IMR-90 (cell line): ENCODE results near the gene SLC39A8. TPM values are rescaled to one million over a fixed set of nuclear protein-coding genes. Genes with fewer than 3 reads are reported as not detected.

Experiments
- ATAC-seq: fragments of 200-7000 bp; cut with Tn5 transposase; 2 replicates; pipeline ENCODE4 v1.9.1; 2020; ENCODE audit warnings: low read depth, mild to moderate bottlenecking, moderate library complexity
- BruUV-seq: library from RNA; stranded (reverse); fragments of 400-500 nt; replicated peaks from 2 replicates; lab custom pipeline; 2021; lab: Mats Ljungman, UMichigan
- CTCF ChIA-PET: fragments of 300-600 bp; formaldehyde crosslinking; extraction: SDS; loops from one replicate; lab custom pipeline; 2021; ENCODE audit warnings: antibody characterized with exemption; lab: Yijun Ruan, JAX
- POLR2A ChIA-PET: fragments of 300-600 bp; sonication (Branson Sonifier 250); formaldehyde crosslinking; loops from one replicate; lab custom pipeline; 2022; ENCODE audit warnings: antibody characterized with exemption; ENCODE audit not compliant: unreplicated experiment; lab: Charles Lee
- DNase-seq: peaks from one replicate; pipeline ENCODE4 v3.0.0; 2013
- H2AFZ ChIP-seq: replicated peaks from 2 replicates; pipeline ENCODE3; 2013; ENCODE audit warnings: low read length, mild to moderate bottlenecking; ENCODE audit not compliant: poor library complexity
- H2AK5ac ChIP-seq: 2 replicates; pipeline ENCODE4 v1.6.1; 2013; ENCODE audit warnings: low read depth, low read length, inconsistent platforms
- H2AK9ac ChIP-seq: replicated peaks from 2 replicates; pipeline ENCODE3; 2013; ENCODE audit warnings: mild to moderate bottlenecking, low read depth, low read length, moderate library complexity; ENCODE audit not compliant: poor library complexity
- H2BK120ac ChIP-seq: 2 replicates; pipeline ENCODE4 v1.6.1; 2013; ENCODE audit warnings: low read depth, low read length, inconsistent platforms
- H2BK15ac ChIP-seq: 3 replicates; pipeline ENCODE4 v1.6.1; 2013; ENCODE audit warnings: low read depth, low read length, inconsistent platforms
- H2BK20ac ChIP-seq: 2 replicates; pipeline ENCODE4 v1.6.1; 2013; ENCODE audit warnings: low read depth, mild to moderate bottlenecking, inconsistent platforms, low read length, moderate library complexity
- H2BK5ac ChIP-seq: 2 replicates; pipeline ENCODE4 v1.6.1; 2013; ENCODE audit warnings: mild to moderate bottlenecking, low read depth, low read length, inconsistent platforms; ENCODE audit not compliant: poor library complexity, severe bottlenecking
- H3K14ac ChIP-seq: replicated peaks from 2 replicates; pipeline ENCODE4 v1.6.1; 2013; ENCODE audit warnings: low read depth, low read length, inconsistent platforms
- H3K18ac ChIP-seq: 2 replicates; pipeline ENCODE4 v1.6.1; 2013; ENCODE audit warnings: low read depth, low read length, control low read depth
- H3K23ac ChIP-seq: 2 replicates; pipeline ENCODE4 v1.6.1; 2013; ENCODE audit warnings: low read depth, low read length, inconsistent platforms
- H3K27ac ChIP-seq: 2 replicates; pipeline ENCODE4 v1.5.1; 2013; ENCODE audit warnings: mild to moderate bottlenecking, control low read depth, low read length; ENCODE audit not compliant: insufficient read depth
- H3K27me3 ChIP-seq: 2 replicates; pipeline ENCODE4 v1.6.1; 2013; ENCODE audit warnings: low read length; ENCODE audit not compliant: control insufficient read depth, insufficient read depth
- H3K36me3 ChIP-seq: 2 replicates; pipeline ENCODE4 v1.6.1; 2013; ENCODE audit warnings: low read length, mixed read lengths; ENCODE audit not compliant: control insufficient read depth, insufficient read depth
- H3K4ac ChIP-seq: 2 replicates; pipeline ENCODE4 v1.6.1; 2013; ENCODE audit warnings: low read depth, low read length, inconsistent platforms
- H3K4me1 ChIP-seq: 2 replicates; pipeline ENCODE4 v1.6.1; 2013; ENCODE audit warnings: low read length, mixed read lengths; ENCODE audit not compliant: control insufficient read depth, insufficient read depth
- H3K4me2 ChIP-seq: 2 replicates; pipeline ENCODE4 v1.6.1; 2013; ENCODE audit warnings: low read depth, mild to moderate bottlenecking, control low read depth, low read length, moderate library complexity
- H3K4me3 ChIP-seq: 2 replicates; pipeline ENCODE4 v1.5.1; 2013; ENCODE audit warnings: low read depth, mild to moderate bottlenecking, control low read depth, low read length, moderate library complexity; ENCODE audit not compliant: insufficient read depth
- H3K56ac ChIP-seq: 2 replicates; pipeline ENCODE4 v1.6.1; 2013; ENCODE audit warnings: low read length, inconsistent platforms; ENCODE audit not compliant: insufficient read depth; ENCODE audit errors: extremely low read depth
- H3K79me1 ChIP-seq, 2 experiments: 2 replicates each; pipeline ENCODE4 v1.6.1; 2013; ENCODE audit warnings: low read length in 2 of 2, inconsistent platforms in 1 of 2, low read depth in 1 of 2
- H3K9ac ChIP-seq: 2 replicates; pipeline ENCODE4 v1.6.1; 2013; ENCODE audit warnings: low read depth, low read length, control low read depth
- H3K9me1 ChIP-seq: 2 replicates; pipeline ENCODE4 v1.6.1; 2013; ENCODE audit warnings: low read length, inconsistent platforms; ENCODE audit not compliant: insufficient read depth
- H3K9me3 ChIP-seq: 2 replicates; pipeline ENCODE4 v1.6.1; 2013; ENCODE audit warnings: low read length; ENCODE audit not compliant: control insufficient read depth, insufficient read depth
- H4K20me1 ChIP-seq: 2 replicates; pipeline ENCODE4 v1.6.1; 2013; ENCODE audit warnings: low read length, inconsistent platforms; ENCODE audit not compliant: insufficient read depth
- H4K5ac ChIP-seq: 2 replicates; pipeline ENCODE4 v1.6.1; 2013; ENCODE audit warnings: mild to moderate bottlenecking, low read depth, low read length, control low read depth
- H4K8ac ChIP-seq, 2 experiments: 2 replicates each; pipeline ENCODE4 v1.6.1; 2013; ENCODE audit warnings: low read depth in 2 of 2, low read length in 2 of 2, control low read depth in 1 of 2, inconsistent platforms in 1 of 2
- H4K91ac ChIP-seq: 2 replicates; pipeline ENCODE4 v1.6.1; 2013; ENCODE audit warnings: low read depth, low read length, inconsistent platforms; ENCODE audit not compliant: insufficient read depth
- BHLHE40 ChIP-seq: fragments of 150-350 bp; IDR thresholded peaks from 2 replicates; pipeline ENCODE4 v1.6.1; 2016; ENCODE audit warnings: mild to moderate bottlenecking, low read depth, low read length
- CEBPB ChIP-seq: IDR thresholded peaks from 2 replicates; pipeline ENCODE4 v1.6.1; 2012; ENCODE audit warnings: low read depth, low read length, improper control_type of control experiment
- CHD1 ChIP-seq: IDR thresholded peaks from 2 replicates; pipeline ENCODE4 v1.6.1; 2012; ENCODE audit warnings: low read depth, low read length, improper control_type of control experiment
- FOS ChIP-seq: fragments of 150-350 bp; IDR thresholded peaks from 2 replicates; pipeline ENCODE4 v1.6.1; 2016; ENCODE audit warnings: low read depth, low read length
- MAFK ChIP-seq: IDR thresholded peaks from 2 replicates; pipeline ENCODE4 v1.6.1; 2012; ENCODE audit warnings: low read depth, low read length, improper control_type of control experiment
- MAZ ChIP-seq: IDR thresholded peaks from 2 replicates; pipeline ENCODE4 v1.6.1; 2012; ENCODE audit warnings: low read depth, mild to moderate bottlenecking, low read length, improper control_type of control experiment, moderate library complexity, borderline replicate concordance
- MXI1 ChIP-seq: IDR thresholded peaks from 2 replicates; pipeline ENCODE4 v1.6.1; 2012; ENCODE audit warnings: low read depth, mild to moderate bottlenecking, low read length, moderate library complexity, borderline replicate concordance
- NFE2L2 ChIP-seq: fragments of 150-350 bp; IDR thresholded peaks from 2 replicates; pipeline ENCODE4 v1.6.1; 2016; ENCODE audit warnings: low read depth, mild to moderate bottlenecking, low read length
- POLR2A ChIP-seq: IDR thresholded peaks from 2 replicates; pipeline ENCODE4 v1.6.1; 2012; ENCODE audit warnings: mild to moderate bottlenecking, low read depth, low read length
- RCOR1 ChIP-seq: IDR thresholded peaks from 2 replicates; pipeline ENCODE4 v1.6.1; 2012; ENCODE audit warnings: mild to moderate bottlenecking, low read length, improper control_type of control experiment; ENCODE audit not compliant: insufficient replicate concordance
- RFX5 ChIP-seq: IDR thresholded peaks from 2 replicates; pipeline ENCODE4 v1.8.0; 2012; ENCODE audit warnings: low read depth, mild to moderate bottlenecking, low read length, moderate library complexity
- SMC3 ChIP-seq: fragments of 150-350 bp; IDR thresholded peaks from 2 replicates; pipeline ENCODE4 v1.6.1; 2016; ENCODE audit warnings: low read depth, mild to moderate bottlenecking, antibody characterized with exemption, low read length, moderate library complexity
- WGBS, 2 experiments: methylation state at CpG; one replicate each; pipeline versions ENCODE4 v1.1.5 to v1.1.7; 2013; ENCODE audit warnings: missing lambda C conversion rate in 2 of 2; ENCODE audit not compliant: insufficient read length in 1 of 2; ENCODE audit errors: extremely low coverage in 2 of 2; 5-methylcytosine and 5-hydroxymethylcytosine counted together
- dilution Hi-C: fragments of 300-500 bp; cut with HindIII; formaldehyde crosslinking; loops from one replicate; pipeline ENCODE4 v1.14.3; 2018; ENCODE audit warnings: low sequenced_read_pairs; ENCODE audit not compliant: unreplicated experiment
- in situ Hi-C: fragments of 300-500 bp; cut with MboI; formaldehyde crosslinking; loops from 3 replicates; pipeline ENCODE4 v1.14.3; 2019; ENCODE audit warnings: low sequenced_read_pairs, inconsistent platforms, mixed read lengths
- intact Hi-C: fragments of 100-400 bp; cut with micrococcal nuclease; formaldehyde crosslinking; loops from 2 replicates; pipeline ENCODE4 v1.10.0; 2022
- polyA plus RNA-seq, 3 experiments: library from polyadenylated mRNA; depleted of rRNA; stranded (reverse); fragments of >200 nt; gene quantifications; 2 replicates each; pipeline ENCODE4 v1.2.3, GENCODE V29; 2012; ENCODE audit warnings: low replicate concordance in 1 of 3
- total RNA-seq: library from RNA; depleted of rRNA; stranded (reverse); fragments of >200 nt; gene quantifications from 2 replicates; pipeline ENCODE4 v1.2.3, GENCODE V29; 2012
- TF ChIP-seq, protein P1 (sequence below): fragments of 150-350 bp; IDR thresholded peaks from 2 replicates; pipeline ENCODE4 v1.6.1; 2016; ENCODE audit warnings: low read depth, mild to moderate bottlenecking, low read length, moderate library complexity, borderline replicate concordance
- TF ChIP-seq, protein P2 (sequence below): fragments of 150-350 bp; IDR thresholded peaks from 2 replicates; pipeline ENCODE4 v1.6.1; 2017; ENCODE audit warnings: mild to moderate bottlenecking, antibody characterized with exemption, low read length, low read depth
- TF ChIP-seq, protein P3 (sequence below): conservative IDR thresholded peaks from 2 replicates; pipeline ENCODE4 v1.5.1; 2012; ENCODE audit warnings: mild to moderate bottlenecking, low read depth, low read length, improper control_type of control experiment

SLC39A8 gene
- total and polyA plus RNA-seq, 2 of the 4 experiments (the other 2 are of a cell fraction): 0.05 to 0.18 TPM

DNA sequence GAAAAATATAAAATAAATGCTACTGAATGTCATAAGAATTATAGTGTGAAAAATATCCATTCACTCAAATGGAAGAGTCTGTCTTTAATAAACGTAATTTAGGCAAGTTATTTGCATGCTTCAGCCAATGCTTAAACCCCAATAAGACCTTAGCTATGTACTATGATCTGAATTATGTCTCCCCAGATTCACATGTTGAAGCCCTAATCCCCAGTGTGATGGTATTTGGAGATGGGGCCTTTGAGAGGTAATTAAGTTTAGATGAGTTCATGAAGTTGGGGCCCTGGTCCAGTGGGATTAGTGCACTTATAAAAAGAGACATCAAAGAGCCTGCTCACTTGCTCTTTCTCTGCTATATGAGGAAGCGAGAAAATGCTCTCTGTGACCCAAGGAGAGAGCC is 28.7 kb downstream of the SLC39A8 start:
- CTCF ChIA-PET: no interaction called here

More for the DNA sequence above, 28.7 kb downstream of the SLC39A8 start:
- Histone ChIP-seq H4K91ac (no peak overlapping the region), H3K9ac (no peak overlapping the region), H2AFZ (no peak overlapping the region), H3K23ac (no peak overlapping the region), H3K18ac (no peak overlapping the region), H3K36me3 (no peaks in the 10 kb centered on the region), H2BK20ac (no peak overlapping the region), H3K79me1 (no peaks in the 10 kb centered on the region), H3K4ac (no peak overlapping the region), H3K56ac (no peak overlapping the region), H3K9me3 (no peaks in the 10 kb centered on the region), H3K27ac (no peak overlapping the region), H3K4me3 (no peak overlapping the region), H2AK9ac (no peak overlapping the region), H4K20me1 (no peaks in the 10 kb centered on the region), H2BK15ac (no peak overlapping the region), H3K14ac (no peak overlapping the region), H2BK120ac (no peak overlapping the region), H2BK5ac (no peak overlapping the region), H3K4me2 (no peak overlapping the region), H2AK5ac (no peak overlapping the region), H3K27me3 (no peaks in the 10 kb centered on the region), H3K4me1 (no peaks in the 10 kb centered on the region), H4K5ac (no peak overlapping the region), H3K9me1 (no peaks in the 10 kb centered on the region), H4K8ac (no peak overlapping the region)
- no CpG with 5 or more reads among the region's 2 CpGs for WGBS, 2 experiments
- in situ Hi-C loops: no loop called here
- POLR2A ChIA-PET: no interaction called here
- BruUV-seq: no TSS peak
- ATAC-seq (no peak), DNase-seq (no peak)
- dilution Hi-C loops: no loop called here
- TF ChIP-seq MAFK (no peak), RCOR1 (no peak), MXI1 (no peak), BHLHE40 (no peak), SMC3 (no peak), CEBPB (no peak), NFE2L2 (no peak), FOS (no peak), POLR2A (no peak), RFX5 (no peak), MAZ (no peak), CHD1 (no peak)
- TF ChIP-seq, protein P1, sequence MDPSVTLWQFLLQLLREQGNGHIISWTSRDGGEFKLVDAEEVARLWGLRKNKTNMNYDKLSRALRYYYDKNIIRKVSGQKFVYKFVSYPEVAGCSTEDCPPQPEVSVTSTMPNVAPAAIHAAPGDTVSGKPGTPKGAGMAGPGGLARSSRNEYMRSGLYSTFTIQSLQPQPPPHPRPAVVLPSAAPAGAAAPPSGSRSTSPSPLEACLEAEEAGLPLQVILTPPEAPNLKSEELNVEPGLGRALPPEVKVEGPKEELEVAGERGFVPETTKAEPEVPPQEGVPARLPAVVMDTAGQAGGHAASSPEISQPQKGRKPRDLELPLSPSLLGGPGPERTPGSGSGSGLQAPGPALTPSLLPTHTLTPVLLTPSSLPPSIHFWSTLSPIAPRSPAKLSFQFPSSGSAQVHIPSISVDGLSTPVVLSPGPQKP: no peak
- TF ChIP-seq, protein P2, sequence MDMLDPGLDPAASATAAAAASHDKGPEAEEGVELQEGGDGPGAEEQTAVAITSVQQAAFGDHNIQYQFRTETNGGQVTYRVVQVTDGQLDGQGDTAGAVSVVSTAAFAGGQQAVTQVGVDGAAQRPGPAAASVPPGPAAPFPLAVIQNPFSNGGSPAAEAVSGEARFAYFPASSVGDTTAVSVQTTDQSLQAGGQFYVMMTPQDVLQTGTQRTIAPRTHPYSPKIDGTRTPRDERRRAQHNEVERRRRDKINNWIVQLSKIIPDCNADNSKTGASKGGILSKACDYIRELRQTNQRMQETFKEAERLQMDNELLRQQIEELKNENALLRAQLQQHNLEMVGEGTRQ: no peak
- TF ChIP-seq, protein P3, sequence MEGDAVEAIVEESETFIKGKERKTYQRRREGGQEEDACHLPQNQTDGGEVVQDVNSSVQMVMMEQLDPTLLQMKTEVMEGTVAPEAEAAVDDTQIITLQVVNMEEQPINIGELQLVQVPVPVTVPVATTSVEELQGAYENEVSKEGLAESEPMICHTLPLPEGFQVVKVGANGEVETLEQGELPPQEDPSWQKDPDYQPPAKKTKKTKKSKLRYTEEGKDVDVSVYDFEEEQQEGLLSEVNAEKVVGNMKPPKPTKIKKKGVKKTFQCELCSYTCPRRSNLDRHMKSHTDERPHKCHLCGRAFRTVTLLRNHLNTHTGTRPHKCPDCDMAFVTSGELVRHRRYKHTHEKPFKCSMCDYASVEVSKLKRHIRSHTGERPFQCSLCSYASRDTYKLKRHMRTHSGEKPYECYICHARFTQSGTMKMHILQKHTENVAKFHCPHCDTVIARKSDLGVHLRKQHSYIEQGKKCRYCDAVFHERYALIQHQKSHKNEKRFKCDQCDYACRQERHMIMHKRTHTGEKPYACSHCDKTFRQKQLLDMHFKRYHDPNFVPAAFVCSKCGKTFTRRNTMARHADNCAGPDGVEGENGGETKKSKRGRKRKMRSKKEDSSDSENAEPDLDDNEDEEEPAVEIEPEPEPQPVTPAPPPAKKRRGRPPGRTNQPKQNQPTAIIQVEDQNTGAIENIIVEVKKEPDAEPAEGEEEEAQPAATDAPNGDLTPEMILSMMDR: no peak
- intact Hi-C loops: no loop called here
